ENCODE data around the gene POU2F1. TPM values are rescaled to one million over a fixed set of nuclear protein-coding genes. Genes with fewer than 3 reads are reported as not detected.
"Not testable (repeated sequence)": the region's sequence is repeated elsewhere in the genome, so short reads cannot be mapped to it uniquely, and the experiment has no call there.

POU2F1 gene
- total RNA-seq, 1 donor from 2014 or later = 17.2 TPM

- intact Hi-C loops (cut with micrococcal nuclease) = no loop called here
- Mint-ChIP-seq H3K27ac (peak overlapping the region; percentile 30), H3K4me1 (peaks cover 4% of the 10 kb centered on the region), H3K36me3 (ENCODE audit: low read depth) (peaks cover 6% of the 10 kb centered on the region), H3K27me3 (peaks cover 8% of the 10 kb centered on the region), H3K9me3 (peaks cover 22% of the 10 kb centered on the region), H3K4me3 (no peak overlapping the region)
- DNase-seq = no peak
Observed at GRCh38 chr1:167210966-167211674, 9.6 kb upstream of the POU2F1 start.

GRCh38 chr1:167212025-167212424, 8.7 kb upstream of the POU2F1 start:
- no peak for DNase-seq
- no peak overlapping the region for H3K27ac Mint-ChIP-seq
- intact Hi-C loops (cut with micrococcal nuclease) = no loop called here
- peaks cover 6% of the 10 kb centered on the region for H3K36me3 Mint-ChIP-seq (ENCODE audit: low read depth)
- H3K27me3 Mint-ChIP-seq = peaks cover 8% of the 10 kb centered on the region
- no peak overlapping the region for H3K4me3 Mint-ChIP-seq
- H3K9me3 Mint-ChIP-seq = peaks cover 22% of the 10 kb centered on the region
- H3K4me1 Mint-ChIP-seq = peaks cover 4% of the 10 kb centered on the region

- intact Hi-C loops (cut with micrococcal nuclease) = no loop called here
- H3K36me3 Mint-ChIP-seq (ENCODE audit: low read depth) = peaks cover 2% of the 10 kb centered on the region
- peaks cover 6% of the 10 kb centered on the region for H3K9me3 Mint-ChIP-seq
- H3K4me3 Mint-ChIP-seq = no peak overlapping the region
- H3K4me1 Mint-ChIP-seq = peaks cover 14% of the 10 kb centered on the region
- no peak for DNase-seq
- H3K27me3 Mint-ChIP-seq = peaks cover 10% of the 10 kb centered on the region
- H3K27ac Mint-ChIP-seq = no peak overlapping the region
Observed at GRCh38 chr1:167216809-167217208, 3.9 kb upstream of the POU2F1 start.

- H3K4me1 Mint-ChIP-seq = peaks cover 34% of the 10 kb centered on the region
- peak overlapping the region; percentile 99 for H3K27ac Mint-ChIP-seq
- peaks cover 4% of the 10 kb centered on the region for H3K36me3 Mint-ChIP-seq (ENCODE audit: low read depth)
Observed at GRCh38 chr1:167219194-167219593, 1.5 kb upstream of the POU2F1 start.

GRCh38 chr1:167219646-167220536, 795 bp upstream of the POU2F1 start:
- Mint-ChIP-seq H3K36me3 (ENCODE audit: low read depth) (peaks cover 4% of the 10 kb centered on the region), H3K27me3 (peaks cover 2% of the 10 kb centered on the region), H3K4me3 (peak overlapping the region; percentile 98), H3K9me3 (no peaks in the 10 kb centered on the region), H3K27ac (peak overlapping the region; percentile 99), H3K4me1 (peaks cover 34% of the 10 kb centered on the region)
- peak; percentile 97 for DNase-seq
- intact Hi-C loops (cut with micrococcal nuclease) = loop anchor here (1.0 to 10.0 kb wide), 11 partner anchors 98 to 1589 kb away; partner anchors contain the start of genes CREG1, DCAF6, MGST3 and TADA1

More at GRCh38 chr1:167219194-167219593, 1.5 kb upstream of the POU2F1 start:
- H3K9me3 Mint-ChIP-seq = no peaks in the 10 kb centered on the region
- H3K4me3 Mint-ChIP-seq = peak overlapping the region; percentile 98
- intact Hi-C loops (cut with micrococcal nuclease) = no loop called here
- DNase-seq = peak; percentile 54
- H3K27me3 Mint-ChIP-seq = peaks cover 2% of the 10 kb centered on the region

- Mint-ChIP-seq H3K4me1 (peaks cover 42% of the 10 kb centered on the region), H3K36me3 (ENCODE audit: low read depth) (peaks cover 4% of the 10 kb centered on the region), H3K9me3 (no peaks in the 10 kb centered on the region), H3K27ac (peak overlapping the region; percentile 99), H3K4me3 (peak overlapping the region; percentile 98), H3K27me3 (peaks cover 2% of the 10 kb centered on the region)
- intact Hi-C loops (cut with micrococcal nuclease) = loop anchor here (2.0 to 10.0 kb wide), 8 partner anchors 99 to 1590 kb away; partner anchors contain the start of genes CREG1 and MGST3
- DNase-seq = peak; percentile 83
Observed at GRCh38 chr1:167221126-167221737, 546 bp downstream of the POU2F1 start.

- peaks cover 4% of the 10 kb centered on the region for H3K36me3 Mint-ChIP-seq (ENCODE audit: low read depth)
- H3K27me3 Mint-ChIP-seq = peaks cover 2% of the 10 kb centered on the region
- intact Hi-C loops (cut with micrococcal nuclease) = loop anchor here (1.0 to 10.0 kb wide), 11 partner anchors 41 to 1591 kb away; partner anchors contain the start of genes CREG1, MGST3 and POGK
- H3K4me3 Mint-ChIP-seq = peak overlapping the region; percentile 87
- peaks cover 44% of the 10 kb centered on the region for H3K4me1 Mint-ChIP-seq
- peak overlapping the region; percentile 95 for H3K27ac Mint-ChIP-seq
- DNase-seq = peak; percentile 88
- H3K9me3 Mint-ChIP-seq = no peaks in the 10 kb centered on the region
Observed at GRCh38 chr1:167221738-167222610, 1.3 kb downstream of the POU2F1 start.

GRCh38 chr1:167223144-167224103, 2.7 kb downstream of the POU2F1 start:
- DNase-seq = no peak
- H3K36me3 Mint-ChIP-seq (ENCODE audit: low read depth) = peaks cover 8% of the 10 kb centered on the region
- peak overlapping the region; percentile 32 for H3K27ac Mint-ChIP-seq
- no peaks in the 10 kb centered on the region for H3K9me3 Mint-ChIP-seq
- peaks cover 48% of the 10 kb centered on the region for H3K4me1 Mint-ChIP-seq
- H3K4me3 Mint-ChIP-seq = peak overlapping the region; percentile 87
- H3K27me3 Mint-ChIP-seq = peaks cover 2% of the 10 kb centered on the region
- intact Hi-C loops (cut with micrococcal nuclease) = loop anchor here (2.0 to 10.0 kb wide), 7 partner anchors 39 to 491 kb away; partner anchors contain the start of gene CREG1

- H3K4me1 Mint-ChIP-seq = peaks cover 39% of the 10 kb centered on the region
- not testable (repeated sequence) for H3K27ac Mint-ChIP-seq
Observed at GRCh38 chr1:167224734-167225235, 4.1 kb downstream of the POU2F1 start.

GRCh38 chr1:167225920-167226319, 5.2 kb downstream of the POU2F1 start:
- Mint-ChIP-seq H3K27ac (no peak overlapping the region), H3K36me3 (ENCODE audit: low read depth) (peaks cover 6% of the 10 kb centered on the region), H3K4me3 (no peak overlapping the region), H3K4me1 (peaks cover 34% of the 10 kb centered on the region), H3K27me3 (no peaks in the 10 kb centered on the region), H3K9me3 (no peaks in the 10 kb centered on the region)
- DNase-seq = no peak
- intact Hi-C loops (cut with micrococcal nuclease) = loop anchor here (10.0 kb wide), 1 partner anchor 489 kb away; no protein-coding TSS in a partner anchor

More at GRCh38 chr1:167224734-167225235, 4.1 kb downstream of the POU2F1 start:
- H3K27me3 Mint-ChIP-seq; H3K4me3 Mint-ChIP-seq; H3K9me3 Mint-ChIP-seq; H3K36me3 Mint-ChIP-seq (ENCODE audit: low read depth): not testable (repeated sequence)
- intact Hi-C loops (cut with micrococcal nuclease) = loop anchor here (5.0 to 10.0 kb wide), 5 partner anchors 102 to 490 kb away; partner anchors contain the start of gene CREG1
- peak; percentile 50 for DNase-seq

- Mint-ChIP-seq H3K4me1 (peaks cover 28% of the 10 kb centered on the region), H3K27me3 (no peaks in the 10 kb centered on the region), H3K4me3 (no peak overlapping the region), H3K36me3 (ENCODE audit: low read depth) (peaks cover 3% of the 10 kb centered on the region), H3K9me3 (no peaks in the 10 kb centered on the region), H3K27ac (no peak overlapping the region)
- intact Hi-C loops (cut with micrococcal nuclease) = loop anchor here (10.0 kb wide), 1 partner anchor 487 kb away; no protein-coding TSS in a partner anchor
- peak; percentile 45 for DNase-seq
Observed at GRCh38 chr1:167227934-167228378, 7.3 kb downstream of the POU2F1 start.

Measured in activated CD4-positive, alpha-beta T cell treated with anti-CD3 and anti-CD28 coated beads, Interleukin-2, amount 10 ng/mL, durations not matched to agents 24 days and 14 days (primary cell).